ENCODE data around the gene SUCLG2.
A peak's percentile ranks its signal among the peaks of the same experiment; 100 is the strongest.

SUCLG2 gene

DNA sequence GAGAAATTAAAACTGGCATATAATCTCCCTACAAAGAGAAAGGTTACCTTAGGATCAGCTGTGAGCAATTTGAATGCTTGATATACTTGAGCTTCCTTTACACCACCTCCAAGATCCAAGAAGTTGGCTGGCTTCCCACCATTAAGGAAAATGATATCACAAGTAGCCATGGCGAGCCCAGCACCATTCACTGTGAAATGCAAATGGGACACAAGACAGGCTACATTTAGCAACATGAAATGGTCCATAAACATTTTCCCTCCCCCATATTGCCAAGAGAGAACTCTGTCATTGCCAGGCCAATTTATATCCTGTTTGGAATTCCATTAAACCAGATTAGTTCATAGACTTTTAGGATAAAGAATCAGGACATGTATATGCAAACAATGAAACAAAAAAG, 158.7 kb downstream of the SUCLG2 start:
- peak; percentile 23 for DNase-seq

DNA sequence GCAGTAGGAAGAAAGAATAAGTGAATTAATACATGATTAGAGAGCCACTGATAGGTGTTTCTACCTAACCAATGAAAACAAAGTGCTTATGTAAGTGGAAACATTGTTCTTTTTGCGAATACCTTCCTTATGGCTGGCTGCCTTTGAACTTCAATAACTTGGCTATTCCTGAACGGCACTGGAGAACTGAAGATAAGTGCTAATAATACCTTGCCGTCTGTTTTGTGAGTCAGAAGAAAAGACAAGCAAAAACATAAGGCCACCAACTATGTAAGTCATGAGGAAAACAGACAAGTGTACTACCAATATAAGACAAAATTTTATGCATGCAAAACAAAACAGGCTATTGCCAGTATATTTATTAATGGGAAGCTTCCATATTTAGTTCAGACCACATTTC, 160.6 kb downstream of the SUCLG2 start:
- no peak for DNase-seq

DNA sequence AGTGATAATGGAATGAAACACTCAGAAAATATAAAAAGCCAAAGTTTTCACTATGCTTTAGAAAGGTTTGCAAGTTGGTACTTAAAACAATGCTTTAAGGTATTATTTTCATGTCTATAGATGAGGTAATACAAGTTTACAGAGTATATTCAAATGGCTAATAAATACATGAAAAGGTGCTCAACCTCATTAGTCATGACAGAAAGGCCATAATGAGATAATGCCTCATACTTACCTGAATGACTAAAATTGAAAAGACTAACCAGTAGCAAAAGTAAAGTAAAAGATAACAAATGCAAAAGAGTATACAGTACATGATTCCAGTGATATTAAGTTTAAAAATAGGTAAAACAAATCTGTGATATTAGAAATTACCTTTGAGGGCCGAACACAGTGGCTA, 163.8 kb downstream of the SUCLG2 start:
- no peak for DNase-seq

DNA sequence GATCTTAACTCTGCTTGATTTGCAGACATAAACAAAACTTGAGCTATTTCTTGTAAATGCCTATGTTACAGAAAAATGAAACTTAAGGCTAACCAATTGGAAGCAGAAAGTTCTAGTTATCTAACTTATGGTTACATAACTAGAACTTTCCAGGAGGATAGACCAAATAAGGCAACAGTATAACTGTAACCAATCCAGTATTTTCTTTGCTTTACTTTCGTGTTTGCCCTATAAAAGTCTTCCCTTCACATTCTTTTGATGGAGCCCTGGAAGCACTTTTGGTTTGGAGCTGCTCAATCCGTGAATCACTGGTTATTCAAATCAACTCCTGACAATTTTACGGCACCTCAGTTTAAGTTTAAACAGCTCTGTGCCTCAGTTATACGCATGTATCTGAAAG, 164.6 kb downstream of the SUCLG2 start:
- DNase-seq, result peak; percentile 22

DNA sequence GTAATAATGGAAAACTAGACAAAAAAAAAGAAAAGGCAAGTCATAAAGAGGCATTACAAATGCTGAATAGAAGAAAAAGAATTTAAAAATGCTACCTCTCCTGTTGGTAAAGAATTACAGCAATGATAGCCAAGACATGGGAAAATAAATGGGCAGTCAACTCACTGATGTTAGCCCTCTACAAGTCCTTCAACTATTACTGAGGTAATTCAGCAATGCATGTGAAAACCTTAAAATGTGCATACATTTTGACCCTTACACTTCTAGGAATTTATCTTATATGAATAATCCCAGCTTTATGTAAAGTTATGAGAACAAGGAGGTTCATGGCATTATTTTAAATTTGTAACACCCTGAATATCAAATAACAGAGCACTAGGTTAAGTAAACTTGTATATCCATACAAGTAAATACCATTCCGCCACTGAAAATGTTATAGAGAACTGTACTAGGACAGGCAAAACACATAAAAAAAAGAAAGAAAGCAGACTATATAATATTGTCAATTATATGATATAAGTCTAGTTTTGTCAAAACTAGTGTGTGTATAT, 166.8 kb downstream of the SUCLG2 start:
- no peak for DNase-seq

DNA sequence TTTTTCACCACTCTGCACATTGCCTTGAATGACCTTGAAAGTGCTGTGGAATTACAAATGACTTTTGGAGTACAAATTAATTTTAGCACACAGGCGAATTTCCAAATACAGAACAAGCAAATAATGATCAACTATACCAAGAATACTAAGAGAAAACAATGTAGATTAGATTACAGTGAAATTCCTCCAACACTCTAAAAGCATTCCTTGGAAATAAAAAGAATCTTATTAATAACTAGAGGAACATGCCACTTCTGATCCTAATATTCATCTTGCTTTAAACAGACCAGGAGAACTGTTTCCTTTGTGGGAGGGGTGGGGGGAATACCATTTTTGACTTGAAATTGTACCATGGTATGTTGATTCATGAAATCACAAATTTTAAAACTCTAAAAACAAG, 167.5 kb downstream of the SUCLG2 start:
- no peak for DNase-seq

DNA sequence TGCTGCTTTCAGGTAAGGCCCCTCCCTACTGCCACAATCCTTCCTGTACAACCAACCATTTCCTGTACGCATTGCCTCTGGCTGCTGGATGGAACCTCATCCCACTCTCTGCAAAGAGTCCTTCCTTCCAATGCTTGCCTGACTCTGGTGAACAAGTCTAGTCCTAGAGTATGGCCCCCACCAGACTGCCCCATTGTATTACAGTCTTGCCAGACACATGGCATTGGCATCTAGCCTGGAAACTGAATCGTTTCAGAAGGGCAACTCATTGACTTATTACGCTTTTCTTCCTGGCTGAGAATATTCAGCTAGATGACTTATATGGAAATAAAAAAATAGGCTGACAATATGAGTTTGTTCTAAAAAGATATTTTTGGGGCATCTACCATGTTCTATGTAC, 170.3 kb downstream of the SUCLG2 start:
- no peak for DNase-seq

DNA sequence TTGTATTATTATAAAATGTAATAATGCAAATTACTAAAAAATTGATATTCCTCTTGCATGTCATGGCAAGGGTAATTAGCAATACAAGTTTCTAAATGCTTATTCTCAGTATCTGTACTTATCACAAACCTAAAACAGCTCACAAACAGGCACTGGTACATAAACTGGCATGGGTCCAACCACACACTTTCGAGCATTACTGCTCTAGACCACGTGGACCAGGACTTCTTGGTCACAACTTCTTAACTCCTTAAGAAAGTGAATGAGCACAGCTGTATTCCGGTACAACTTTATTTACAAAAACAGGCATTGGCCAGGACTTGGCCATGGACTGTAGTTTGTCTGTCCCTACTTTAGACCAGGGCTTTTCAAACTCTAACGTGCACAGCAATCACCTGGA, 173.3 kb downstream of the SUCLG2 start:
- no peak for DNase-seq

DNA sequence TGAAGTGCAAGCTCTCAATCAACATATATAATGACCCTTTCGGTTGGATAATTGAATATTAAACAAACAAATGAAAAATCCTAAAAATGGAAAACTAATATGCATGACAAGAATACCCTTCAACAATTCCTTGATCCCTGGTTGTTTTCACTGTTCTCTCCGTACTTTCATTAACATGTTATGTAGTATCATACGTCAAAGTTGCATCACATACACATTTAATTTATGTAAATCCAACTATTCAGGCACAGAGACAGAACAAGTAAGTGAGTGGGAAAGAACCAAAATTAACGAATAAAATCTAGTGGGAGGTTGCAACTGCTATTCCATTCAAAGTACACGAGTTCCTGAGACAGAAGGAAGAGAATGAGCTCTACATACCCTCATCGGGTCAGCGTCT, 176.0 kb downstream of the SUCLG2 start:
- no peak for DNase-seq

DNA sequence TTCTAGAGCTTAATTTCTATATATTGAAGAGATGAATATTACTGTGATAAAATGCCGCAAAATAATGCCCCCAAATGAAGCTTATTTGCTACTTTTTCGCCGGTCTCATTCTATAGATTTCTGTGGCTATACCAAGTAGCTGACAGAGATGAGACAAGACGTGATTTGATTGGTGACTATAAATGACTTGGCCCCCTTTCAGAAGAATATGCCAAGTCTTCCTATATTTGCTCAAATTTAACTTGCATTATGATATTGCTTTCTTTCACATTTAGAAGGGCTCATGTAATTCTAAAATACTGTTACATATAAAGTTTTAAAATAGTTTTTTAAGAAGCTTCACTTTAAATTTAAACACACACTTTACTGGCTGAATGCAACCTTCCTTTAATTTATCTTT, 180.1 kb downstream of the SUCLG2 start:
- no peak for DNase-seq

DNA sequence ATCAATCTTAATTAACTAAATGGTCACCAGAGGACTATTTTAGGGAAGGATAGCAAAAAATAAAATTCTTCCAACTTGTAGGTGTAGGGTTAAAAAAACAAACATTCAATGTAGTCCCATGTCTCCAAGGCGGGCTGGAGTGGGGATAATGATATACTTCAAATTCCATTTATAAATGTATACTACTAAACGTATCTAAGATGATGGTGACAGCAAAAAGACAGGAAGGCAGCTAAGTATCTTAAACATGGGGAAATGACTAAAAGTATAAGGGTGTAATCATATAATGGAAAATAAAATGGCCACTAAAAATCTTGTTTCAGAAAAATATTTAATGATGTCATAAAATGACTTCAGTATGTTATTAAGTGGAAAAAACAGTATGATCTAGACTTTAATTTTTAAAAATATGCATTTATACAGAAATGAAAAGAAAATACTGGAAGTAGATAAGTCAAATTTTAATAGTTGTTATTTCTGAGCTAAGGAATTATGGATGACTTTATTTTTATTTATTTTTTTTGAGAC, 181.7 kb downstream of the SUCLG2 start:
- no peak for DNase-seq

DNA sequence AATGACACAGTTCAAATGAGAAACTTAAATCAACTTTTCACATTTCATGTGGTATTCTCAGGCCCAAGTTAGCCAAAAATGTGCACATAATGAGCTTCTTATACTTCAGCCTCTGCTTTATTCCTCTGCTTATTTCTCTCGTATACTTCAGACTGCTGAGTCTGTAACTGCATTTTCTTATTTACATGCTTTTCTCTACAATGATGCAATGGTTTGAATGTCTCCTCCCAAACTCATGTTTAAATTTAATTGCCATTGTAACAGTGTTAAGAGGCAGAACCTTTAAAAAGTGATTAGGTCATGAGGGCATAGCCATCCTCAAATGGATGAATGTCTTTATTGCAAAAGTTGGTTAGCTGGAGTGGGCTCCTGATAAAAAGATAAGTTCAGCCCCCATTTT, 184.2 kb downstream of the SUCLG2 start:
- DNase-seq, result no peak

DNA sequence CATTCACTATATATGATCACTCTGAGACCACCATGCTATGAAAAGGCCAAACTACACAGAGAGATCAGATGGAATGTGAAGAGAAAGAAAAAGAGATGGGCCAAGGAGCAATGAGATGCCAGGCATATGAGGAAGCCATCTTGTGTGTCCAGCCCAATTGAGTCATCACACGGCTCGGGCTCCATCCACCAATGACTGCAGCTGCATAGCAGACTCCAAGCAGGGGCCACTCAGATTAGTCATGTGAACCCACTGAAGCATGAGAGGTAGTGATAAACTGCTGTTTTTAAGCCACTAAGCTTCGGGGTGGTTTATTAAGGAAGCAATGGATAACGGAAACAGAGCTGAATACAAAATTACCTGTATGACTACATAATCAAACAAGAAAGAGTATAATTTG, 185.9 kb downstream of the SUCLG2 start:
- peak; percentile 33 for DNase-seq

DNA sequence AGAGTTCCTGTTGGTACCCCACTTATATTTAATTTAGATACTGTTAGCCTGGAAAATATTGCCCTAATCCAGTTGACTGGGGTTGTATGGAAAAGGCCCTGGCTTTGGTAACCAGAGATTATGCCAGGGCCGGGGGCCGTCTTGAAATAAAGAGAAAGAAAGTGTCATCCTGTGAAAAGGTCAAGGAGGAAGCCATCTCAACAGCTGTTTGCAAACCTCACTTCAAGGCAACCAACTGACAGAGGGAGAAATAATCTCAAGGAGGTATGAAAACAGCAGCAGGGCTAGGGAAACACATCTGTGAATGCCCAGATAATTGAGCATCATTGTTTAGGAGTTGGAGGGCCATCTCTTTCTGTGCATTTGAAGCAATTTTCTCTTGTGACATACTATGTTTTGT, 190.8 kb downstream of the SUCLG2 start:
- DNase-seq, result no peak

DNA sequence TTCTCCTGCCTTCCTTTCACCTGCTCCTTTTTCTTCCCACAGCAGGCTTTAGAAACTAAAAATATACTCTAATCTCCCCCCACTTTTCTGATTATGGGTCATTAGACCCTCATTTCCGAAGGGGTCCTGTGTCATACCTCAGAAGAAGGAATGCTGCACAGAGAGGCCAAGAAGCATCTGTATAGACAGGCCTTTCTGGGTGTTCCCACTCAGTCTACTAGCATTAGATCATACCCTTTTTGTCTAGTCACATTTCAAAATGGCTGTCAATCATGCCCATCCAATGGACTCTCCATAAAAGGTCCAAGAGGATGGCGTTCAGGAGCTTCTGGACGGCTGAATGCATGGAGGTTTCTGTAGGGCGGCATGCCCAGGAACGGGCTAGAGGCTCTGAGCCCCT, 192.2 kb downstream of the SUCLG2 start:
- no peak for DNase-seq

DNA sequence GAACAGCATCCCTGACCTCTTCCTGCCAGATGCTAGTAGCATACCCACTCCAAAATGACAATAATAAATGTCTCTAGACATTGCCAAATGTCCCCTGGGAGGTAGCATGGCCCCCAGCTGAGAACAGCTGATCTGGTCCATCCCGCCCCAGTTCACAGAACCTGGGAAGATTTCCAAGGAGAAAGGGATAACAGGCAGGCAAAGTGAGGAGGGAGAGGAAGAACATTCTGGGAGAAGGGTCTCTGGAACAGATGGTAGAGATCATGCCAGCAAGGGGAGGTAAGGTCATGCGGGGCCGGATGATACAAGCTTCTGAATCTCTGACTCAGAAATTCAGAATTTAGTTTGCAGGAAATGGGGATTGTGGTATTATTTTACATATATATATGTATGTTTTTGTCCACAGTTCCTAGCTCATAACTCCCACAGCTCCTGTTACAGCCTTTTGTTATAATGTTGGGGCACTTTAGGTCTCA, 192.7 kb downstream of the SUCLG2 start:
- DNase-seq, result peak; percentile 91

DNA sequence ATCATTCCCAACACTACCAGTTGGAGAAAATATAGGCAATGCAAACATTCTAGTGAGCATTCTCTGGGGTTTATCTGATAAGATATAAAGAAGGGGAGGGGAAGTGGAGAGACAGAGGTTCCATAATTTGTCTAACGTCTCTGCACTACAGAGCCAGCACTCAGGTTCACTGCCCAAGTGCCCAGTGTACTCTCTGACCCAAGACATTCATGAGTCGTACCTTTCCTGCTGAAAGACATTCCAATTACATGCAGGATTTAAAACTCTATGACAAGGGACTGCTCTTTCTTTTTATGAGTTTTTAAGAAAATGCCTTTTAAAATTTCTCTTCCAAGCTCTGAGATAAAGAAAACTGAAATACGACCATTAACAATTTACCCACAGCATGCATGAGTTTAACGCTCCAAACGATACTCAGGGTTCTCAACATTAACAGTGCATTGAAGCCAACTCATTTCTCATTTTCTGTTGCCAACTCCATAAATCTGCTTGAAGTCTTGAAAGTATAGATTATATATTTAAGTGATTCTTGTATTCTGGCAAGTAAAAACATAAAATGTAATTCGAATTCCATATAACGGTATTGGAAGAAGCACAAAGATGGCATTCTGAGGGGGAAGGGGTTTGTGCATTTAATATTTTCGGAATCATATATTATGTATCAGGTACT, 193.4 kb downstream of the SUCLG2 start:
- no peak for DNase-seq

DNA sequence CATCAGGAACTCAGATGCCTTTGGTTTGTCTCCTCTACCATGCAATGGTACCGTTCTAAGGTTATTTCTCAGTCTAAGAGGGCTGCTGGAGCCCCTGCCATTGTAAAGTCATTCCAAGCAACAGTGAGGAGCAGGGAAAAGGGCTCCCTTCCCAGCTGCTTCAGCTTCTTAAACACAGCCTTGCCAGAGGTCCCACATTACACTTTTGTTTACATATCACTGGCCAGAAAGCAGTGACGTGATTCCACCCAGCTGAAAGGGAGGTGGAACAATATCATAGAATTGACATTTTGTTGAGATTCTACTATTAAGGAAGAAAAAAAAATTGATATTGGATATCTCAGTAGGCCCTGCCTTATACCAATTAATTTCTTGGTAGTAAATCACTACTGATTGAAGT, 194.6 kb downstream of the SUCLG2 start:
- DNase-seq, result no peak

DNA sequence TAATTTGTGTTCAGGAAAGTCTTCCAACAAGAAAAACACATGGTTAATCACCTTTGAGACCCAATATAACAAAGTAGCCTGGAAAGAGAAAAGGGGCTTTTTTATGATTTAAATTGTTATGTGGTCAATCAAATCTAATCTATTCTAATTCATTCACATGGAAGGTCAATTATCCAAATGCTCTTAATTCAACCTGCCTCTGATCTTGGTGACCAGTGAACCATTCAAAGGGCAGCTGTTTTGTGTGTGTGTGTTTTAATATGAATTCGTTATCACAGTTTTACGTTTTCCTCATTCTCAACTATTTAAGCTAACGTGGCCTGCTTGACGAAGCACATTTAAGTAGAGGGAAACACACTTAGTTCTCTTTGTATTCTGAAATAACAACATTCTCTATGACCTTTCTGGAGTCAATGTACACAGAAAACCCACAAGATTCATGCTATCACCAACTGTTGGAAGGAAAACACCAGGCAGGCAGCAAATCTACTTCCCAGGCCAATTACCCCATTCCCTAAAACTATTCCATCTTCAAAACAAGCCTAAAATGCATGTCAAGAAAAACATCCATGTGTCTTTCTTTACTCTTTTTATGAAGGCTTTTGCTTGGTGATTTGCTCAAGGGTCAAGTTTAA, 195.4 kb downstream of the SUCLG2 start:
- no peak for DNase-seq

DNA sequence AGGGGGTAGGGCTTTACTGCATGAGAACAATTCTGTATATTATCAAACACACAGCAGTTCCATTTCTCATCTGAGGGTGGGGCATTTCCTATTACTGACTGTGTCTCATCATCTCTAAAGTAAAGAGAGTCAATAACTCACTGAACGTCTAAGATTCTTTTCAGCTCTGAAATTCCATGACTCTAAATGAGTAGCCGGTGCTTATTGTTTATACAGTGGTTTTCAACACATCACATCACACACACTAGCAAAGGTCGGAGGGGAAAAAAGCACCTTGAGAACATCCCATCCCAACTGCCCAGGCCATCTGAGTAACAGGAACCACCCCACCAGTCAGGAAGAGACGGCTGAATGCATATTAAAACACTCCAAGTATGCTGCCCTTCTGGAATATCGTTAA, 196.0 kb downstream of the SUCLG2 start:
- DNase-seq, result no peak

DNA sequence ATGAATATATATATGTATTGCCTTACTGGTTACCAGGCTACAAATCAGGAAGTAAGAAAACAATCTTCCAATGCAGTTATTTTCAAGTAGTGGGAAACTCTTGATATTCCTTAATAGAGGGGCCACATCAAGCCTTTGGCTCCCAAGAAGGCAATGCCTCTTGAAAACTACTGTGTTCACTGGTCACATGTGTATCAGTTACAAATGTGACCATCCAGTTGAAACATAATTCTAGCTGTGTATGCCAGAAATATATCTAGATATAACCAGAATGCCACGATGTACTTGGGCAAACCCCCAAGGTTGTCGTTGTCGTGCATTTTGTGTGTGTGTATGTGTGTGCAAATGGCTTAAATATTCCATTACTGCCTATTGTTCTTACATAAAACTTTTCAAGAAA, 200.8 kb downstream of the SUCLG2 start:
- no peak for DNase-seq

DNA sequence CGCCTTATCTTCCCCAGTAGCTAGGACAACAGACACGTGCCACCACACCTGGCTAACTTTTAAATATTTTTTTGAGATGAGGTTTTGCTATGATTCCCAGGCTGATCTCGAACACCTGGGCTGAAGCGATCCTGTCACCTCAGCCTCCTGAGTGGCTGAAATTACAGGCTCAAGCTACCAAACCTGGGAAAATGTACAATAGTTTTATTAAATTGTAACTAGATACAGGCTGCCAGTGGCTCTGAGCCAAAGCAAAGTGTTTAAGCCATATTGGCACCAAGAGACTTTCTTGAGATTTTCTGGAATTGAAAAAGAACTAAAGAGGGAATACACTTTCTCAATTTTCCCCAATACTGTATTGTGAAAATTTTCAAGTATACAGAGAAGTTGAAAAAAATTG, 204.3 kb downstream of the SUCLG2 start:
- no peak for DNase-seq

DNA sequence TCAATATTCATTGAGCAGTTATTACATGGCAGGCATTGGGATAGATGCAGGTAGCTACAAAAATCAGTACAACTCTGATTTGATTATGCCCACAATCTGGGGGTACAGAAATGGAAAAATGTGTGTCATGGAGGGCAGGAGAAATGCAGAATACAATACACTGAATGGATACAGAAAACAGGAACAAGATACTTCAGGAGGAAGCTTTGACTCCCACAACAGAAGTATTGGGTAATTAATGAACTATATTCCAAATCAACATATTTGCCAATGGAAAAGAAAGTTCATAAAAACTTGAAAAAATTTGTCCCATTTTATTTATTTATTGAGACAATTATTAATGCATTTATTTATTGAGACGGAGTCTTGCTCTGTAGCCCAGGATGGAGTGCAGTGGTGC, 207.0 kb downstream of the SUCLG2 start:
- no peak for DNase-seq

DNA sequence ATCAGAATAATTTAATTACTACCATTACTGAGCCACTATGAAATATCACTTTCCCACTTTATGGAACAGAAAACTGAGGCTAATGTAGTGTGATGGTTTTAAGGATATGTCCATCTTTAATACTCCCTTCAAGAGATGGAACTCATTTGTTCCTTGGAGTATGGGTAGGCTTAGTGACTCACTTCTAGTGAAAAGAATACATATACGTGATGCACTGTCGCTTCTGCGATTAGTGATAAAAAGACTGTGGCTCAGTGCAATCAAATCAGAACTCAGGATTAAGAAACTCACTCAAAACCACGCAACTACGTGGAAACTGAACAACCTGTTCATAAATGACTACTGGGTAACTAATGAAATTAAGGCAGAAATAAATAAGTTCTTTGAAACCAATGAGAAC, 216.6 kb downstream of the SUCLG2 start:
- no peak for DNase-seq

DNA sequence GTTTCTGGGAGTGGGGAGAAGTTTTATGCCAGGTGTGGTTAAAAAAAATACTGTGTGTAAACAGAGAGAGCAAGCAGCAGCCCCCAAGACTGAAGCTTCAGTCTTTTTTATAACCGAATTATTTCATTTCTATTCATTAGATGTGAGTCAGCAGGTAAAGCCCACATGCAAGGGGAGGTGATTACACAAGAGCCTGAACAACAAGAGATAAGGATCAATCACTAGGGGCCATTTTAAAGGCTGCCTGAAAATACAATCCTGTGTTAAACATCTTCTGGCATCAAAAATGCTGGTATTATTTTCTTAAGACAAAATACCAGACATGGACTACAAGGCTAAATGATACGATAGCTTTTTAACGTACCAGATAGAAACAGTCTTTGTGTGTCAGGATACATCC, 217.3 kb downstream of the SUCLG2 start:
- peak; percentile 11 for DNase-seq
